HepG2 (cell line): ENCODE measurements around the gene CLPTM1L. TPM values are rescaled to one million over a fixed set of nuclear protein-coding genes. Genes with fewer than 3 reads are reported as not detected.
"Not testable (repeated sequence)": the region's sequence is repeated elsewhere in the genome, so short reads cannot be mapped to it uniquely, and the experiment has no call there.

Experiments
- ATAC-seq: fragments of 200-7000 bp; cut with Tn5 transposase; 3 replicates; pipeline ENCODE4 v1.9.1; 2020; ENCODE audit warnings: mild to moderate bottlenecking, moderate library complexity
- BruUV-seq: library from RNA; stranded (reverse); fragments of 400-500 nt; replicated peaks from 2 replicates; lab custom pipeline; 2021; lab: Mats Ljungman, UMichigan
- CTCF ChIA-PET: fragments of 300-600 bp; formaldehyde crosslinking; extraction: SDS; loops from one replicate; lab custom pipeline; 2021; ENCODE audit warnings: low total read pairs, inconsistent platforms, low intra/inter-chr PET ratio; lab: Yijun Ruan, JAX
- POLR2A ChIA-PET: fragments of 350-600 bp; sonication (Branson Sonifier 250); formaldehyde crosslinking; loops from one replicate; lab custom pipeline; 2020; ENCODE audit warnings: antibody characterized with exemption, inconsistent platforms; lab: Yijun Ruan, JAX
- DNase-seq: peaks from one replicate; pipeline ENCODE4 v3.0.0-alpha.2; 2015; ENCODE audit warnings: low spot score
- FAIRE-seq: peaks from 3 replicates; lab custom pipeline; 2011; peaks lifted over from hg19 to GRCh38; lab: Jason Lieb, UNC
- H2AFZ ChIP-seq: one replicate; pipeline ENCODE4 v1.6.1; 2011; ENCODE audit warnings: low read length, inconsistent platforms
- H3K27ac ChIP-seq: fragments of 300-600 bp; 3 replicates; pipeline ENCODE4 v1.8.0; 2011; ENCODE audit warnings: mixed run types, mild to moderate bottlenecking, mixed read lengths, low read length, inconsistent platforms; ENCODE audit not compliant: insufficient read depth; ENCODE audit errors: extremely low read length
- H3K27me3 ChIP-seq, 2 experiments: fragments of 200-600 bp in 1 of 2; 2 replicates in 1 of 2; 3 replicates in 1 of 2; pipeline versions ENCODE4 v1.6.0 to v1.8.0; 2011; ENCODE audit warnings: low read length in 2 of 2, mild to moderate bottlenecking in 2 of 2, moderate library complexity in 2 of 2, inconsistent platforms in 1 of 2; ENCODE audit not compliant: insufficient read depth in 2 of 2, control insufficient read depth in 1 of 2
- H3K36me3 ChIP-seq, 2 experiments: fragments of 200-600 bp in 1 of 2; replicated peaks in 1 of 2; 2 replicates in 1 of 2; 3 replicates in 1 of 2; pipeline versions ENCODE4 v1.5.1 to v1.8.0; 2011; ENCODE audit warnings: low read length in 2 of 2, inconsistent platforms in 1 of 2; ENCODE audit not compliant: insufficient read depth in 2 of 2, control insufficient read depth in 1 of 2
- H3K4me1 ChIP-seq: 2 replicates; pipeline ENCODE4 v1.5.1; 2012; ENCODE audit warnings: low read length, inconsistent platforms; ENCODE audit not compliant: insufficient read depth
- H3K4me2 ChIP-seq: 2 replicates; pipeline ENCODE4 v1.6.0; 2011; ENCODE audit warnings: low read depth, low read length, inconsistent platforms
- H3K4me3 ChIP-seq, 3 experiments: fragments of 200-600 bp in 1 of 3; sonication (generic), shearing (Covaris generic) in 1 of 3; replicated peaks in 1 of 3; 2 replicates each; pipeline ENCODE4 v1.5.1; 2011 to 2016; ENCODE audit warnings: low read length in 3 of 3, inconsistent platforms in 2 of 3, low read depth in 2 of 3, mild to moderate bottlenecking in 2 of 3, control low read depth in 1 of 3, mixed read lengths in 1 of 3; ENCODE audit not compliant: insufficient read depth in 1 of 3
- H3K79me2 ChIP-seq: one replicate; pipeline ENCODE4 v1.6.1; 2011; ENCODE audit warnings: low read length, inconsistent platforms; ENCODE audit not compliant: insufficient read depth
- H3K9ac ChIP-seq: 2 replicates; pipeline ENCODE4 v1.6.0; 2011; ENCODE audit warnings: mild to moderate bottlenecking, low read depth, low read length, inconsistent platforms; ENCODE audit not compliant: insufficient read depth
- H3K9me3 ChIP-seq: 2 replicates; pipeline ENCODE4 v1.5.1; 2012; ENCODE audit warnings: mild to moderate bottlenecking, low read length
- H4K20me1 ChIP-seq: 2 replicates; pipeline ENCODE4 v1.6.0; 2011; ENCODE audit warnings: inconsistent platforms, mild to moderate bottlenecking, low read length, moderate library complexity; ENCODE audit not compliant: insufficient read depth
- AHR ChIP-seq: IDR thresholded peaks from 2 replicates; pipeline ENCODE4 v1.6.1; 2018; ENCODE audit warnings: missing genetic modification reagents, missing compliant biosample characterization
- CREM ChIP-seq, 2 experiments: sonication (generic) in 1 of 2; formaldehyde crosslinking in 1 of 2; IDR thresholded peaks; 2 replicates each; pipeline versions ENCODE4 v1.4.0 to v1.6.1; 2016 to 2020; ENCODE audit warnings: antibody characterized with exemption in 1 of 2, mild to moderate bottlenecking in 1 of 2, missing genetic modification reagents in 1 of 2
- SMC3 ChIP-seq: IDR thresholded peaks from 2 replicates; pipeline ENCODE4 v1.6.1; 2011; ENCODE audit warnings: low read length, improper control_type of control experiment
- WGBS: methylation state at CpG from one replicate; pipeline ENCODE4 v1.1.6; 2017; ENCODE audit warnings: low lambda C conversion rate; 5-methylcytosine and 5-hydroxymethylcytosine counted together
- in situ Hi-C: cut with HindIII; loops from 2 replicates; pipeline ENCODE4 v1.10.0; 2017; ENCODE audit warnings: low pct_unique_long_range_greater_than_20kb; ENCODE audit not compliant: extremely low pct_ligation_motif_present
- intact Hi-C: fragments of 100-400 bp; cut with micrococcal nuclease; formaldehyde crosslinking; loops from one replicate; pipeline ENCODE4 v1.10.0; 2022; ENCODE audit not compliant: unreplicated experiment
- polyA plus RNA-seq, 8 experiments: library from polyadenylated mRNA; depleted of rRNA in 3 of 8; stranded (reverse) in 7 of 8; unstranded in 1 of 8; fragments of >200 nt; fragmentation: Illumina TruSeq in 4 of 8; extraction: Trizol in 4 of 8; gene quantifications; 2 replicates each; pipeline versions ENCODE4 v1.2.1 to v1.2.3, GENCODE V29; 2011 to 2016; ENCODE audit warnings: low read depth in 4 of 8, missing spikeins in 1 of 8, mixed read lengths in 1 of 8; ENCODE audit not compliant: insufficient read depth in 1 of 8
- total RNA-seq, 5 experiments: library from RNA; depleted of rRNA; stranded (reverse); fragments of >200 nt; fragmentation: Illumina TruSeq; extraction: Trizol; gene quantifications; 2 replicates each; pipeline ENCODE4 v1.2.3, GENCODE V29; 2016; ENCODE audit warnings: low read depth in 1 of 5

The CLPTM1L gene
- total and polyA plus RNA-seq, 2 of the 13 experiments (the other 11 are each of a cell fraction or from before 2014, with no cell fraction given) = 80.3 to 124 TPM

DNA sequence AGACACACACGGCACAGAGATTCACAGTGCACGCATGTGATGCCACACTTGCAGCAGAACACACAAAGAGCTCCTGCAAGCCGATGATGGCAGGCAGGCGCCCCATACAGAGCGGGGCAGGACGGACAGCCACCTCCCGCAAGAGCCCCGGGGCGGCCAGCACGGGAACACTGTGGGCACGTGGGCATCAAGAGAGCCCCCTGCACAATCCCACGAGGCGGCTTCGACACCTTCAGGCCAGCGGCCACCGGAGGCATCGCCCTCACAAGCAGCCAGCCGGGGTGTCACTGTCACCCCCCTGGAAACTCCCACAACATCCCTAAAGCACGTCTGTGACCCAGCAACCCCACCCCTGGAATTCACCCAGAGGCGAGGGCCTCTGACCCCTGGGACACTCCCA lies 68.0 kb downstream of the CLPTM1L start:
- H3K4me1 ChIP-seq = no peaks in the 10 kb centered on the region
- H4K20me1 ChIP-seq = no peaks in the 10 kb centered on the region
- H3K9me3 ChIP-seq = no peaks in the 10 kb centered on the region
- ATAC-seq (no peak), FAIRE-seq (no peak), DNase-seq (no peak)
- 57% methylated on average over 11 of the region's 20 CpGs for WGBS
- in situ Hi-C loops (no loop called here), intact Hi-C loops (no loop called here)
- no peak overlapping the region for H2AFZ ChIP-seq
- H3K36me3 ChIP-seq = no peaks in the 10 kb centered on the region; a peak in 1 of 5 replicates
- POLR2A ChIA-PET = no interaction called here
- no peaks in the 10 kb centered on the region for H3K79me2 ChIP-seq
- no peak overlapping the region for H3K4me2 ChIP-seq
- TF ChIP-seq SMC3 = no peak
- no peak for TF ChIP-seq AHR (CRISPR knock-in tag)
- TF ChIP-seq CREM (IDR thresholded peaks at IDR 0.05) = no peak
- TF ChIP-seq CREM (CRISPR knock-in tag; IDR thresholded peaks at IDR 0.05) = no peak
- H3K27me3 ChIP-seq = peaks cover 0 to 17% of the 10 kb centered on the region in 2 experiments; a peak in 3 of 5 replicates
- H3K27ac ChIP-seq = no peak overlapping the region
- CTCF ChIA-PET = no interaction called here
- BruUV-seq = no TSS peak
- no peak overlapping the region for H3K4me3 ChIP-seq
- no peak overlapping the region for H3K9ac ChIP-seq

DNA sequence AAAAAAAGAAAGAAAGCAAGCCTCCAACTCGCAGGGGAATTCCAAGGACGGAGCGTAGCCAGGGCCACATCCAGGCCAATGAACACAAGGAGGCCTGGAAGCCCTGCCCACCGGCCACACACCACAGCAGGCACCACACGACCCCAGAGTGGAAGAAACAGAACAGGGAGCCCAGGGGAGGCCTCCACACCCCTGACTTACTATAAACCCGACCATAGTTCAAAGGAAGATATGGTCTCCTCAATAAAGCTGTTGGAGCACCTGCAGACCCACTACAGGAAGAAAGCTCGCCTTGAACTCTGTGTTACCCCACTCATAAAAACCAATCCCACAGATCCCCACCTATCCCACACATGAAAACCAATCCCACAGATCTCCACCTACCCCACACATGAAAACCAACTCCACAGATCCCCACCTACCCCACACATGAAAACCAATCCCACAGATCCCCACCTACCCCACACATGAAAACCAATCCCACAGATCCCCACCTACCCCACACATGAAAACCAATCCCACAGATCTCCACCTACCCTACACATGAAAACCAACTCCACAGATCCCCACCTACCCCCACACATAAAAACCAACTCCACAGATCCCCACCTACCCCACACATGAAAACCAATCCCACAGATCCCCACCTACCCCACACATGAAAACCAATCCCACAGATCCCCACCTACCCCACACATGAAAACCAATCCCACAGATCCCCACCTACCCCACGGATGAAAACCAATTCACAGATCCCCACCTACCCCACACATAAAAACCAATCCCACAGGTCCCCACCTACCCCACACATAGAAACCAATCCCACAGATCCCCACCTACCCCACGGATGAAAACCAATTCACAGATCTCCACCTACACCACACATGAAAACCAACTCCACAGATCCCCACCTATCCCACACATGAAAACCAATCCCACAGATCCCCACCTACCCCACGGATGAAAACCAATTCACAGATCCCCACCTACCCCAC lies 69.2 kb downstream of the CLPTM1L start:
- BruUV-seq, H4K20me1 ChIP-seq, H3K36me3 ChIP-seq, H3K4me1 ChIP-seq, H2AFZ ChIP-seq, DNase-seq, in situ Hi-C loops, POLR2A ChIA-PET, H3K4me2 ChIP-seq, H3K9ac ChIP-seq, FAIRE-seq, H3K9me3 ChIP-seq, H3K4me3 ChIP-seq, CTCF ChIA-PET, ATAC-seq, H3K27ac ChIP-seq, intact Hi-C loops, H3K79me2 ChIP-seq: not testable (repeated sequence)
- WGBS = 66% methylated on average over 9 of the region's 10 CpGs
- H3K27me3 ChIP-seq = peaks cover 0 to 17% of the 10 kb centered on the region in 2 experiments; a peak in 4 of 5 replicates
